Putamen (tissue), 1 donor: Measurements from ENCODE around the gene PRKAG2.

Source experiments
- DNase-seq: peaks from one replicate; pipeline ENCODE4 v3.0.0-alpha.2; 2016; ENCODE audit warnings: low spot score

Gene PRKAG2

GRCh38 chr7:151744656-151745638, 132.0 kb downstream of the PRKAG2 start:
- DNase-seq: no peak

DNA sequence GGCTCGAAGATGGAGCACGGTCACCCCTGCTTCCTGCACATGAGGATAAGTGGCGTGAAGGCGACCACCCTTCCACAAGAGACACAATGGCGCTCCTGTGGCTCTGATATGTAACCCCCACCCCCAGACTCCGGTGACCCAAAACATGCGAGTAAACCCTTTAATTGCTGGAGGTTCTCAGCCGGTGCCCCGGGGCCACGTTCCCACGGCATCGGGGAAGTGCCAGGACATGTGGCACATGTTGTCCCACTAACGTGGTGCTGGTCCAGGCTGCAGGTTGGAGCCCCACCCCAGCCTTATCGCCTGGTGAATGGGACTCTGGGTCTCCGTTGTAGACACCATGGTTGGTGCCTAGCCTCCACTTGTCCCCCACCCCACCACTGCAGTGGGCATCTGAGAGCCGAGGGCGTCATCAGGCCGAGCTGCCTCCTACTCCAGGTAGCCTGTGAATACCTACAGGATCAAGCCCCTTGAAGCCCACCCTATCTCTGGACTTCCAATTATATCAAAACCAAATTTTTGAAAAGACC, 132.8 kb downstream of the PRKAG2 start:
- DNase-seq: no peak

- DNase-seq: no peak
Measured at GRCh38 chr7:151743481-151743983, 133.4 kb downstream of the PRKAG2 start.

DNA sequence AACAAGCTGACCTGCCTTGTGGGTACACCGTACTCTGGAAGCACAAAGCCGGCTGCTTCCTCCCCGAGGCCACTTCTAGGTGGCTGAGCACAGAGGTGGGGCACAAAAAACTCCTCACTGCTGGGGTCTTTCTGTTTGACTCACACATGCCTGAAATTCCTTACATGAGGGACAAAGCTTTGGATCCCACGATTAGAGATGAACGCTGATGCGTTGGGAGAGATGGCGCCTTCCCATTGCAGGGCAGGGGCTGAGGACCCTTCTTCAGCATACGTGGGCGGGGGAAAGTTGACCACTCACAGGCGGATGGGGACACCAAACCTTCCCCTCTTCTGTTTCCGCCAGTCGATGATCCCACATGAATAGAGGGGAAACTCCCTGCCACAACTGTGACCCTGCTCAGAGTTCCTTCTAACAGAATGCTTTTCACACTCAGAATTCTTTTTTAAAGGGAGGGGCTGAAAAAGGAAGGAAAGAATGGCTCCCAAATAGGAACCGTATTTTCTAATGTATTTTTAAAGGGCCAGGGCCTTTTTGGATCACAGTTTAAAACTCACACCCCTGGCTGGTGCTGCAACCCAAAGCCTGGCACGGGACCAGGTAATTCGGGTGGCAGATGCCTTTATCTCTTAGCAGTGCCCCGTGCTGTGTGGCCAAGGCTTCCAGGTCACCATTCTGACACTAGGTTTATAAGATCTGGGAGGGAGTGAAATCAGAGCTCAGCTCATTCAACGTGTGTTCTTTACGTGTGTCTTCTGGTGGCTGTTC, 134.0 kb downstream of the PRKAG2 start:
- DNase-seq: no peak

DNA sequence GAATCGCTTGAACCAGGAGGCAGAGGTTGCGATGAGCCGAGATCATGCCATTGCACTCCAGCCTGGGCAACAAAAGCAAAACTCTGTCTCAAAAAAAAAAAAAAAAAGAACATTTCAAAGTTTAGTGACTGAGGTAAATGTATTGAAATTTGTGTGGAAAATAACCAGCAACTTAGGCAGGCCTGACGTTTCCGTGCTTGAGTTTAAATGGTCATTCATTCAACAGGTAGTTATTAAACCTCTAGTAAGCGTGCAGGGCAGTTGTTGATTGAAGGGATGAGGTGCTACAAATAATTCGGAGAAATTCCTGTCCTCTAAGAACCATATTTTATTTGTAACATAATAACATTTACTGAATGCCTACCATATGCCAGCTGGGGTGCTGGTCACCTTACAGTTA, 135.3 kb downstream of the PRKAG2 start:
- no peak for DNase-seq

DNA sequence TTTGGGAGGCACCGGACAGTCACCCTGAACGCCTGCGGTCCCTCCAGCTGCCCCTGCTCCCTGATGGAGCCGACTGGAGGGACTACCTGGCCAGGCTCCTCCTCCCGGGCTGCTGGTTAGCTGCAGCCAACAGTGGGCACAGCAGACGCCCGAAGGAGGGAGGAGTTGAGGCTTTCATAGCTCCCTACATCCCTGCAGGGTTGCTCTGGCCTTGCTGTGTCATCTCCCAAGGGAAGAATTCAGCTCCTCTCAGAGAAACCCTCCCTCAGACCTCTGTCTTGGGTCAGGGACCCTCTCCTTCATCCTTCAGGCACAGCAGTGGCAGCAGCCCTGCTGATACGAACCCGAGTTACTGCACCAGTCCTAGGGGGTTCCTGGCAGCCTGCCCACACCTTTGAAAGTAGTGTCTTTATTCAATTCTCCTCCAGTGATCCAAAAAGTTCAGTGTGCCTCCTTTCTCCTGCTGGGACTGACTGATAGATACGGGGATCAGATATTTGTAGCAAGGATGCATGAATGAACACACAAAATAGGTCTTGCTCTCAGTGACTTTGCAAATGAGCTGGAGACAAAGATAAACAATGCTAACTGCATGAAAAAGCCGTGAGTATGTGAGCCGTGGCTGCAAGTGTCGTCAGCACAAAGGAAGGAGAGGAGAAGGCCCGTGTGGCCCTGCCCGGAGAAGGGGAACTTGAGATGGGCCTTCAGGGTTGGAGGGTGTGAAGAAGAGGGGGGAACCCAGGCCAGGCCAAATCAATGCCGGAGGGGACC, 136.6 kb downstream of the PRKAG2 start:
- no peak for DNase-seq

DNA sequence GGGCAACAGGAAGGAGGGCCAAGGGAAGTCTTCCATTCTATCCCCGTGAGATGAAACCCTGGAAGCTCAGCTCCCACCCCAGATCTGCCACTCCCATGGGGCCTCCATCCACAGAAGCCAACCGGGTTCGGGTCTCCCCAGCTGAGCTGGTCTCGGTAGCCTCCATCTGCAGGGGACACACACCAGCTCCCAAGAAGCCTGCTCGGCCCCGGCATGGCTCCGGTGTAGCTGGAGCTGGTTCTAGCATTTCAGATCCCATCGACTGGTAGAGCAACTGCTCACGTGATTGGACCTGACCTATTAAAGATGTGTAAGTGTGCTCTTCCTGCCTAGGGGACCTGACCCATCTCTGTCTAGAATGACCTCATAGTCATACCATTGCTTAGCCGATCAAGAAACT, 138.0 kb downstream of the PRKAG2 start:
- DNase-seq: no peak

DNA sequence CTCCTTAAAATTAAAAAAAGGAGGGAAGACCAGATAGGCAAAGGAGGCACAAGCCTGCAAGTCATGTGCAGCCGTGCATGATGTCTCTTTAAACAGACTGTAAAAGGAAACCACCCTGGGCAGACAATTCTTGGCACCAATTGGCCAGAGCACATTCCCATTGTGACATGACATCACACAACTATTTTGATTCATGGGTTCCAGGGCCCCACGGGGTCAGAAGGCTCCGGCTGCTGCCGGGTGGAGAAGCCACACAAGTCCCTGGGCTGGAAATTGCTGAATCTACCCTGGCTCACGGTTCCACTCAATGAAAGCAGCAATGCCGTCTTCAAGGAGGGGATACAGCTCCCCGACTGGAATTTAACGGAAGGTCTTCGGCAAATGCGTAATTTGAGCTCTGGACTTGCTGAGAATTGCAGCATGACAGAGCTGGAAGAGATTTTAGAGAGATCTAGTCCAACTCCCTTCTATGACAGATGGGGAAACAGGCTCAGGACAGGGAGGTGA, 140.5 kb downstream of the PRKAG2 start:
- no peak for DNase-seq

GRCh38 chr7:151735851-151736402, 141.0 kb downstream of the PRKAG2 start:
- no peak for DNase-seq

DNA sequence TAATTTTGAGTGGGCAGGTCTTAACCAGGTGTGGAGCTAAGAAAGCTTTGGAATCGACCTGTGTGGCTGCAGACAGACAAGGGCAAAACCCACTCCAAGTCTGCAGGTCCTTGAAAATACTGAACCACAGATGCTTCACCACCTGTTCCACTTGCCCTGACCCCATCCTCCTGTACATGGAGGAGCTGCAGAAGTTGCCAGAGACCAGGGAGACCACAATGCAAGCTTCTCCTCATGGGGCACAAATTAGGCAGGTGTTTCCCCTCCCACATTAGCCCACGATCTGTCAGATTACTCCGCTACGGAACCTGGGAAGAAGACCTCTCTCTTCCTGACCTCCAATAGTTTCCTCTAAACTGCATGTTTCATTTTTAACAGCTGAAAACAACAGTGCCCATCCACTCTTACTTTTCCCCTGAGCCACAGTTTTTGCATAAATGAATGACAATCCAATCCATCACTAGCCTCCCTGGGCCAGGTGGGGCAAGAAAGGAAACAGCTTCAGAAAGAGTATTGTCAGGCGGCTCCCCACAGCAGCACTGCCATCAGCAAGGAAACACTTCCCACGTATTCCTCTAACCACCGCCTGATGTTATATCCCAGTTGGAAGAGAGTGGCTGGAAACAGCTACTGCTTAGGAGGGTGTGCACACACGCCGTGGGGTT, 141.6 kb downstream of the PRKAG2 start:
- DNase-seq: no peak

DNA sequence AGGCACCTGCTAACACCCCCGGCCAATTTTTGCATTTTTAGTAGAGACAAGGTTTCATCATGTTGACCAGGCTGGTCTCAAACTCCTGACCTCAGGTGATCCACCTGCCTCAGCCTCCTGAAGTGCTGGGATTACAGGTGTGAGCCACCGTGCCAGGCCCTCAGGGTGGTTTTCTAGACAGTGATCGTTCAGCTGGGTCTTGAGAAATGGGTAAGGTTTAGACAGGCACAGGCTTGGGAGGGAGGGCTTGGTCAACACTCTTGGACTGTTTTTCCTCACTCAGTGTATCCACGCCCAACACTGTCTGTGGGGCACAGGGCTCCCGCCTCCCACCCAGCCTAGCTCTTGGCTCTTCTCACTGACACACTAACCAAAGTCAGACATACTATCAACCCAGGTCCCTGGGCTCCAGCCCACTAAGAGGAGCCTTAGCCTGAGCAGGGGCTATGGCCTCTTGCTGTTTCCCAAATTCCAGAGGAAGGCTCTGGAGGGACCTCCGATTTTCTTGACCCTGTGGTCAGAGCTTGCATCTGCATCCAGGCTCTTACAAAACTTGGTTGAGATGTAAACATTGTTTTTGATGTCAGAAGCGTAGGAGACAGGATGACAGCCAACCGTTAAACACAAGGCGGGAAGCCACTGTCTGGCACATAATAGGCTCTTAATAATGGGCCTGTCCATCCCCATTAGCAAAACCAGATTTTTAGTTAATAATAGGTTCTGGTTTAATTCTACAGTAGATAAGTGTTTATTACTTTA, 143.9 kb downstream of the PRKAG2 start:
- DNase-seq: no peak

DNA sequence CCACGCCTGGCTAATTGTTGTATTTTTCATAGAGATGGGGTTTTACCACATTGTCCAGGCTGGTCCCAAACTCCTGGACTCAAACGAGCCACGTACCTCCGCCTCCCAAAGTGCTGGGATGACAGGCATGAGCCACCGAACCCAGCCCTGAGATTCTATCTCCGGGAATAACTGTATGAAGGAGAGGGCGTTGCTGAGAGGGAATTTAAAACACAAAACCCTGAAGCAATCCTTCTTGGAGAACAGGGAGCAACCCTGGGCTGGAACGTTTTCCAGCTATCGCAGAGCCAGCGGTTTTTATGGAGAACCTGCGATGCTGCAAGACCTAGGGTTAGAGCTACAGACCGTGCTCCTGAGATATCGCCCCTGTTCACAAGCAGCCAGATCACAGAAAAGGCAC, 144.6 kb downstream of the PRKAG2 start:
- DNase-seq: no peak

DNA sequence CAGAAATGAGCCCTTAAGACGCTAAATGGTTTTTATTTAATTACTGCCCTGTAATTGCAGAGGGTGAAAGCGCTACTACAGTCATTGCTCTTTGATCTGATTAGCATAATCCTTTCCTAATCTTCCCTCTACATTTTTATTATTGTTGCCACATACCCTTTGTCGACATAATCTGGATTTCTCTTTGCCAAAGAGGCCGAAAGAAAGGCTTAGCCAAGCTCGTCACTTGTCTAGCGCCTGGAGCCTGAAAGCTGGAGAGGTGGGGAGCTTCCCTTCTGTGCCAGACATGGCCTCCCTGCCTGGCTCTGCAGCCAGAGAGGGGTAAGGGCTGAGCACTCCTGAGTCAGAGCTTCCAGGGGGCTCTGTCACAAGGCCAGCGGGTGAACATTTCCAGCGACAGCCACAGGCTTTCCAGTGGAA, 145.9 kb downstream of the PRKAG2 start:
- no peak for DNase-seq

- DNase-seq: no peak
Measured at GRCh38 chr7:151730591-151730990, 146.3 kb downstream of the PRKAG2 start.

DNA sequence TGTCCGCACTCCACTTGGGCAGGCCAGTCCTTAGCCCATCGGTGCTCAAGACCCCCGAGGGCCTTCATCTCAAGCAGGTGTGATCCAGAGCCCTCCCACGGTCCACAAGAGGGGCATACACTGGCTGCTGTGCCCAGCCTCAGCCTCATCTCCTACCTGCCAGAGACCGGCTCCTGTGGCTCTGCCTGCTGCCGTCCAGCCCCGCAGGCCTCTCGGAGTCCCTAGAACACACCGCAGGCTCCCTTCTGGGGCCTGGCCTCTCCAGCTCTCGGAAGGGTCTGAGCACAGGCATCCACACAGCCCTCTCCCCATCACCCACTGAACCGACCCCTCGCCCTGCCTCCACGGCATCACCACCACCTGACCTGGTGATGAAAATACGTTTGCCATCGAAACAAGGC, 147.4 kb downstream of the PRKAG2 start:
- no peak for DNase-seq

DNA sequence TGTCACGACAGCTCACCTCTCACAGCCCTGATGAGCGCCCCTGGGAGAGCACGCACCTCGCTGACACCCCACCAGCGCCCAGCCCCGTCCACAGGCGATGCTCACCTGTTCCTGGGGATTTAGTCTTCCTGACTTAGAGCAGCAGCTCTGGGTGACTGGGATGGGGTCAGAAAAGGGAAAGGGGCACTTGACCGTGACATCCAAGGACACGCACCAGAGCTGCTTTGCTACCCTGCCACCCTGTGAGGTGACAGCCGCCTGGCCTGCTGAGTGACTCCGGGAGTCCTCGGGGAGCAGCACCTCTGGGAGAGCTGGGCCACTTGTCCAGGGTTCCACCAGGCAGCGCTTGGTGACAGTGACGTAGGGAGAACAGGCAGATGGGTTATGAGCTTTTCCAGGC, 148.2 kb downstream of the PRKAG2 start:
- DNase-seq: no peak

DNA sequence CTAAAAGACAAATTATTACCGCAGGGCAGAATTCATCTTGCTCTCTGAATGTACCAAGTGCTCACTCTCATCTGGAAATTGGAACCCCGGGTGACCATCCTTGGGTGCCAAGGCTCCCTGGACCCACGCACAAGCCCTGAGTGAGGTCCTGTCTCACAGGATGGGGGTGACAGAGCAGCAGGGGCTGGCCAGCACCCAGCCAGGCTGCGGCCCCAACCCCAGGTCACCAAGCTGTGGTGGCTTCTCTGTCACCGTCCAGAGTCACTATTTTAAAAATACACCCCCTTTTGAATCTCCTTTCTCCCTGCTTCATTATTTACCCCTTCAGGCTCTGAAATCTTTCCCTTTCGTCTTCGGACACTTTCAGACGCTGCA, 148.6 kb downstream of the PRKAG2 start:
- DNase-seq: no peak

- DNase-seq: no peak
Measured at GRCh38 chr7:151727579-151728285, 149.2 kb downstream of the PRKAG2 start.
